HL-60/S4 treated with retinoic acid at 250 ng/mL for 4 days and 3 days (cell line): ENCODE measurements around the gene NAV3.
"Not testable (repeated sequence)": the region's sequence is repeated elsewhere in the genome, so short reads cannot be mapped to it uniquely, and the experiment has no call there.

Experiments
- in situ Hi-C: fragments of 300-500 bp; cut with MboI; formaldehyde crosslinking; loops from 2 replicates; pipeline ENCODE4 v1.7.0; 2022; ENCODE audit warnings: low sequenced_read_pairs

The NAV3 gene

DNA sequence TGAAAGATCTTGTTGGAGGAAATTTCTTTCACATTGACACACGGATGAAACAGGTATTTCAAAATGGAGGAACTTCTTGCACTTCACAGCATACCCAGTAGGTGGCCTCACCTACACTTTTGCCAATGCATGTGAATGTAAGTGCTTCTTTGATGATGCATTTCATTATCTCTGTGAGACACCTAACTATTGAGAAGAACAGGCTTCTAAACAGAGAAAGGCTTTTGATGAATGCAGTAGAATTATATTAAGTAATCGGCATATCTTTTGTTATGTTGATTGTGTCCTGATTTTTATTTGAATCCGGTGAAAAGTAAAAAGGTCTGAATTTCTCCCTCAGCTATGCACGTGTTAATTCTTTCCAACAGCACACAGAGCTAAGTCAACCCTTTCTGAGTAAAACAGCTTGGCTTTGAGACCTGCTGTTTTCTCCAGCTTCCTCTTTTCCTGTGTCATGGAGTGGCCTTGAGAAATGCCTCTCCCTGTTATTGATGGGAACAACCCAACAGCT, 399.0 kb downstream of the NAV3 start:
- in situ Hi-C loops: no loop called here

- in situ Hi-C loops: no loop called here
Measured at GRCh38 chr12:78232756-78233155, 402.1 kb downstream of the NAV3 start.

DNA sequence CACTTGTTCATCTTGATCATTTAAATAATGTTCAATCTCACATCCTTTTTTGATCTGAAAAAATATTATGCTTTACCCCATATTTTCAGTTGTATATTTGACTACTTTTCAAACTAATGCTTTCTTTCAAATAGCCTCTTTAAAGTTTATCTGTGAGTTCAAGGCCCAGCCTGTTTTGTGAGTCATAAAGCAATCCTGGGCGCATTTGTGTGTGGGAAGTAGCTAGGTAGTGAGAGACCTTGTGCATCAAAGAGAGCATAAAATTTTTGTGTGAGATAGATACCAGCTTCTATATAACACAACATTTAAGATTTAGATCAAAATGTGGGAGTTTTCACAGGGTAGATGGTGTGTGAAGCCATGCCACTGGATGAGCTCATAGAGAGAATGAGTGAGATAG, 405.6 kb downstream of the NAV3 start:
- in situ Hi-C loops: no loop called here

DNA sequence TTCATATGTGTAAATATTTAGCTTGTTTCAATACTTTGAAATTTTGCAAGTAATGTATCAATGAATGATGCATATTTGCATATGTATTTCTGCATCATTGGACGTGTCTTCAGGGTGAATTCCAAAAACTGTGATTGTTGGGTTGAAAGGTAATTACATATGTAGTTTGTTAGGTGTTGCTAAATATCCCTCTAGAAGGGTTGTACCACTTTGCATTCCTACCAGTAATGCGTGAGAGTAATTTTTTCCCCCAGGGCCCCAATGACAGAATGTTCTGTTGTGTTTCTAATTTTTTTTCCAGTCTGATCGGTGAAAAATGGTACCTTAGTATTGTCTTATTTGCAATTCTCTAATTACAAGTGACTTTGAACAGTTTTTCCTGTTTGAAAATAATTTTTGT, 408.9 kb downstream of the NAV3 start:
- in situ Hi-C loops: no loop called here

- in situ Hi-C loops: no loop called here
Measured at GRCh38 chr12:78240827-78241226, 410.1 kb downstream of the NAV3 start.

GRCh38 chr12:78241446-78241845, 410.8 kb downstream of the NAV3 start:
- in situ Hi-C loops: no loop called here

GRCh38 chr12:78244916-78245507, 414.3 kb downstream of the NAV3 start:
- in situ Hi-C loops: no loop called here

DNA sequence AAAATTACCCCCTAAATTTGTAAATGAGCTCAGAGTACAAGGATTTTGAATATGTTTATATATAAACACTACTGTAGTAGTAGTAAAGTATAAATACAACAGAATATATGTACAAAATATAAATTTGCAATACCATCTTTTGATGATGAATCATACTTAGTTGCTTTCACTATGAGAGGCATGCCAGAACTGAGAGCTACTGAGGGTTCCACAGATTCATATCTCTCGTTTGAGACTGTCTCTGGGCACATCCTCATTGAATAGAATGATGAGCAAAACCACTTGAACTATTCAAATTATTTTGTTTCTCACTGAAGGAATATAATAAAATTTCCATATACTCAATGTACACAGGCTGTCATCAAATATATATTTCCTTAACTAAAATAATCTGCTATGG, 417.6 kb downstream of the NAV3 start:
- in situ Hi-C loops: no loop called here

GRCh38 chr12:78249578-78249977, 418.9 kb downstream of the NAV3 start:
- in situ Hi-C loops: no loop called here

- in situ Hi-C loops: not testable (repeated sequence)
Measured at GRCh38 chr12:78257662-78258061, 427.0 kb downstream of the NAV3 start.

DNA sequence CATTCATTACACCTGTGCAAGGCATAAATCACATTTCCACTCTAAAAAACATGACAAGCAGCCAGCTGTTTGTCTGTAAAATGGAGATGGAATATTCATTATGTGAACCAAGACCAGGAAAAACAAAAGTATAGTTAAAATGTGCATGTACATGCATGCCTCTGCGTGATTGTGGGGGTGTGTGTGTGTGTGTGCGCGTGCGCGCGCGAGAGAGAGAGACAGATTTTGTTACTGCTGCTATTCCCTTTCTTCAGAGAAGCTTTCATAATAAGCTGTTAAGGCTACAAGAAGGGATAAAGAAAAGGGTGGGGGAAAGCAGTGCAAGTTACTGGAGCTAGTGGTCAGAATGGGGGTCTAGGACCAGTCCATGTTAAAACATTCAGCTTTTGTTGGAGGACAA, 430.3 kb downstream of the NAV3 start:
- in situ Hi-C loops: no loop called here

DNA sequence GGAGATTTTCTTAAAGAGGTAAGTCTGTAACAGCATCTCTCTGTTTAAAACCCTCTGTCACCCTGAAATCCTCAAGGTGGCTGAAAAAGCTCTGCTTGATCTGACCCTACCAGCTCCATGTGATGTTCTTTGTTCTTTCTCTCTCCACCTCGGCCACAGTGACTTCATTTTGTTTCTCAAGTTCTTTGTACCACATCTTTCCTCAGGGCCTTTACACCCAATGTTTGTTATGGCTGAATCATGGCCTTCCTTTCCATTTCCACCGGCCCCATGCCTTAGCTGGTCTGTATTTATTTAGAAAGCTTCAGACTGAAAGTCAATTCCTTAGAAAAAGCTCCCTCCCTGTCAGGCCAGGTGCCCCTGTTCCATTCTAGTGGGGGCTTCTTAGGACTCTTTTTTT, 431.2 kb downstream of the NAV3 start:
- in situ Hi-C loops: no loop called here
